ENCODE measurements around the gene SDE2.
"Not testable (repeated sequence)": the region's sequence is repeated elsewhere in the genome, so short reads cannot be mapped to it uniquely, and the experiment has no call there.

The SDE2 gene

DNA sequence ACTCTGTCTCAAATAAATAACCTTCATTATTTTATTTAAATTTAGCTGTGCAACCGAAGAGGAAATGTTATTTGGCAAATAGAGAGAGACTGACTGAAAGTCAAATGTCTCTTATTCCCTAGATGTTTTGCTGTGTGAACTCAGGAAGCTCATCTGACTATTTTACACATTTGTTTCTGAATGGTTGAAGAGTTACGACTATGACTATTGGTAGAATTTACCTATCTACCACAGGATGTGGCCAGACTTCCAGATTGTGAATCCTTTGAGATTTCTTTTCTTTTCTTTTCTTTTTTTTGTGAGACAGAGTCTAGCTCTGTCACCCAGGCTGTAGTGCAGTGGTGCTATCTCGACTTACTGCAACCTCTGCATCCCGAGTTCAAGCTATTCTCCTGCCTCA is 5.3 kb upstream of the SDE2 start:
- DNase-seq, result no peak

DNA sequence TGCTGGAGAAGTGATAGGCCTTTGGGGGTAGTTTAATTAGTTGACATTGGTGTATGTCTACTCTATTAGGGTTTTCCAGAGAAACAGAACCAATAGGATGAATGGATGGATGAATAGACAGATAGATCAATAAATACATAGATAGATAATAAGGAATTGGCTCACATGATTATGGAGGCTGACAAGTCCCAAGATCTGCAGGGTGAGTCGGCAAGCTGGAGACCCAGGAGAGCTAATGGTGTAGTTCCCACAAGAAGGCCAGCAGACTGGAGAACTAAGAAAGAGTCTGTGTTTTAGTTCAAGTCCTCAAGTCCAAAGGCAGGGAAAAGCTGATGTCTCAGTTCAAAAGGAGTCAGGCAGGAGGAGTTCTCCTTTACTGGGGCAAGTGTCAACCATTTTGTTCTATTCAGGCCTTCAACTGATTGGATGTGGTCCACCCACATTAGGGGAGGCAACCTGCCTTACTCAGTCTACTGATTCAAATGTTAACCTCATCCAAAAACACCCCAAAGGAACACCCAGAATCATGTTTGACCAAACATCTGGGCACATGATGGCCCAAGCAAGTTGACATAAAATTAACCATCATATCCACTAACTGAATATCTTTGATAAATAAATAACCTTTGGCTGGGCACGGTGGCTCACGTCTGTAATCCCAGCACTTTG is 4.5 kb upstream of the SDE2 start:
- DNase-seq, result no peak

DNA sequence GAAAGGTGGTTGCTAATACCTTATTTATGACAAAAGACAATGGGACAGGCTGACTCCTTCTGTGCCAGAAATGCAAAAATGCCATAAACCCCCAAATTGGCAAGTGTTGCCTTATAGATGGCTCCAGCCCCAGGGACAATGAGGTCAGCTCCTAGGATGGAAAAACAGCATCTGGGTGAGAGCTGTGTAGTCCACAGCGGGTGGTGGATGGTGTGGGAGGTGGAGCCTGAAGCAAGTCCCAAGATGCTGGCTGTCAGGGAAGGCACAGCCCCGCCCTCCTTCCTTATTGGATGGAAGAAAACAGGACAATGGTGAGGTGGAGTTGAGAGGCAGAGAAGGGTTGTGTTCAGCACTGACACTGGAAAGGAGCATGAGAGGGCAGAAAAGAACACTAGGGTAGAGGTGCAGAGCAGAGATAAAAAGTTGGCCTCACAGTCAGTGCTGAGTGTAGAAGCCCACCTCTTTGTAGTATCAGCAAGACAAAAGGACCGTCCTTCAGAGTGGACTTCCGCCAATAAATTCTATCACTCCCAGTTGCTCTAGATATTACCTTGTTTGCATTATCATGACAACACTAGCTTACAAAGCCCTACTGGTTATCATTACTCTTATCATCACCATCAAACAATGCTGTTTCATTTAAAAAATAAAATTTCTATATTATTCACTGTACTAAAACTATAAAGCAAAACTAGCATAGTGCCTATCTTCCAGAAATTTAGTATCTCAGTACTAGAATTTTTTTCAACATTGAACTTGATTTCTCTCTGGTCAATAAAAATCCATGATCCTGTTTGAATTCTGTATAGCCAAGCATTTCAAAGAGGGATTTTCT is 3.7 kb upstream of the SDE2 start:
- peak in 1 of 2 experiments; percentile 16 for DNase-seq

DNA sequence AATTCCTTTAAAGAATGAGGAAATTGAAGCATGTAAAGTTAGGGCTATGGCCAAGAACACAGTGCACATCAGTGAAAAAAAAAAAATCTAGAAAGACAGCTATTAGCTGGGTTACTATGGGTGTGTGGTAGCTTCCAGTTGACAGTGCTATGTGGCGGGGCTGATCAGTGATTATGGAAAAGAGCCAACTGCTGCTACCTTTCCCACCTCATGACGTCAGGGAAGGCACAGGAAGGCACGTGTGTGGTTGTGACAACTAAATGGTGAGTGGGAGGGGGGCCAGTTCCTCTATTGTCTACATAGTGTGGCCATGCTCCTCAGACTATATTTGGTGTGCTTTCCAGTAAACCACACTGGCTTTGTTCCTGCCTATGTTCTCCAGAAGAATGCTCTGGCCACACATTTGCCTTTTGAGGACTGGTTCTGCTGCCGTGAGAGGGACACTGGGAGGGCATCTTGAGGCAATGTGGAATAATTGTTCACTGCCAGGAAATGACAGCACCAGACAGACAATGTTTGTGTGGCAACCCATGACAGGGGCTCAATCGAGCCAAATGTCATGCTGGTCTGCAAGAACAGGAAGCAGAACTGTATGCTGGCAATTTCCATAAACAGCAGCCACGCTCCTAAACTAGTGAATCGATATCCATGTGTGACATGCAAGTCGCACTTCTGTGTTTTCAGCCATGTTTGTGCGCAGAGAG is 3.0 kb upstream of the SDE2 start:
- no peak for DNase-seq

DNA sequence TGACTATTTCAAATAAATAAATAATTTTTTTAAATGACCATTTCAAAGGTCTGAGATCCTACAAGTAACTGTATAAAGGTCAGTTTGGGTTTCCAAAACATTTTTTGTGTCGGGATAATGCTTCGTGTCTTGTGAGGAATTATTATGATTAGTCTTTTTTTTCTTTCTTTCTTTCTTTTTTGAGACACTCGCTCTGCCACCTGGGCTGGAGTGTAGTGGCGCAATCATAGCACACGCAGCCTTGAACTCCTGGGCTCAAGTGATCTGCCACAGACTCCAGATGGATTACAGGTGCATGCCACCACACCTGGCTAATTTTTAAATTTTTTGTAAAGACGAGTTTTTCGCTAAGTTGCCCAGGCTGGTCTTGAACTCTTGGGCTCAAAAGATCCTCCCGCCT is 1.9 kb upstream of the SDE2 start:
- DNase-seq, result no peak

DNA sequence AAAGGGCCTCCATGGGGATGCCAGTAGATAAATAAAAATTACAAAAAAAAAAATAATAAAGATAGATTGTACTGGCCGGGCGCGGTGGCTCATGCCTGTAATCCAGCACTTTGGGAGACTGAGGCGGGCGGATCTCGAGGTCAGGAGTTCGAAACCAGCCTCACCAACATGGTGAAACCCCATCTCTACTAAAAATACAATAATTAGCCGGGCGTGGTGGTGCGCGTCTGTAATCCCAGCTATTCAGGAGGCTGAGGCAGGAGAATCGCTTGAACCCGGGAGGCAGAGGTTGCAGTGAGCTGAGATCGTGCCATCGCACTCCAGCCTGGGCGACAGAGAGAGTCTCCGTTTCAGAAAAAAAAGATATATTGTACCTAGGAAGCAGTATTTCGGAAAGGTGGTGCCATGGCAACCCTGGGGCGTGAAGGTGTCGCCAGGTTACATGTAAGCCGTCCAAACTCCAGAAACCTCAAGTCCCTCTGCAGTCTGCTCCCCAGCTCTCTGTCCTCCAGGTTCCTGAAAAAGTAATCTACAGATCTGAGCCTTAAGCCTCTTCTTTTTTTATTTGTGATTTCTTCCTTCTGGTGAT is 1.4 kb upstream of the SDE2 start:
- not testable (repeated sequence) for DNase-seq

DNA sequence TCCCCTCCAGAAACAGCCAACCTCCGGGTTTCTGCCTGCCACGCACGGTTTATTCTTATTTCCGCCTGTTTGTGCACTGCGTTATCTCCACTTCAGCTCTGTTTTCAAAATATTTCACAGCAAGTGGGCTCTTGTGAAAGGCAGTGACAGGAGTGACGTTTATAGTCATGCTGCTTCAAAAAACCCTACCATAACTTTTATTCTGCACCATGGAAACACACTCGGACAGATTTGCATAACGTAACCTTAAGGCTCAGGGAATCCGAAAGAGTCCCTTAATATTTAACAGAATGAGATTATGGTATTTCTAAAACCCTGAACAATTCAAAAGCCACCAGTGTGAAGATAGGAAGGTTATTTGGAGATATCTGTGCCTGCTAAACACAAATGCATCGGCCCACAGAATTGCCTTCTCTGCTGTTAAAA is 782 bp upstream of the SDE2 start:
- DNase-seq, result no peak

DNA sequence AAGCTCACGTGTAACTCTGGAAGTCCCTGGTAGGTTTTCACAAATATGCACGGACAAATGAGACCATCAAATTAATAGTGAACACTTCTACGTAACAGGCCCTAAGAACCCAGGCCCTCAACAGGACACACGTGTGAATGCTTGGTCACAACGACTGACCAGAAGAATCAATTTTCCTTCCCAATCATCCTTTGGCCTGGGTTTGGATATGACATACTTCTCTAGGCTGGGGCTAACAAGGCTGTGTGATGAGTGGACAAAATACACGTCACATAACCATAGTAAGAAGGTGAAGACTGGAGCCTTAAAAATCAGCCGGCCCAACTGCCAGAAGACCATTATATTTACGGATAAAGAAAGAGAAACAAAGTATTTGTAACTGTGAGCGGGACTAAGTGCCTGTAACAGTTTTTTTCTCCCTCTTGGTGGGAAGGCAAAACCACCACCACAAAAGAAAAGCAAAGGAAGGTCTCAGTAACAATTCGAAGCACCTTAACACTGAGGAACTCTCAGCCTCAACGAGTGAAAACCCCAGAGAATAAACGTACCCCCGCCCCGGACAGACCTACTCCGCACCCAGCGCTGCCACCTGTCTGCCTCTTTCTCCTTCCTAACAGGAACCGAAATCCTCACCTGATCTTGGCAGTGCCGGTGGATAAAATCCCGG is 450 bp downstream of the SDE2 start:
- DNase-seq, result no peak

DNA sequence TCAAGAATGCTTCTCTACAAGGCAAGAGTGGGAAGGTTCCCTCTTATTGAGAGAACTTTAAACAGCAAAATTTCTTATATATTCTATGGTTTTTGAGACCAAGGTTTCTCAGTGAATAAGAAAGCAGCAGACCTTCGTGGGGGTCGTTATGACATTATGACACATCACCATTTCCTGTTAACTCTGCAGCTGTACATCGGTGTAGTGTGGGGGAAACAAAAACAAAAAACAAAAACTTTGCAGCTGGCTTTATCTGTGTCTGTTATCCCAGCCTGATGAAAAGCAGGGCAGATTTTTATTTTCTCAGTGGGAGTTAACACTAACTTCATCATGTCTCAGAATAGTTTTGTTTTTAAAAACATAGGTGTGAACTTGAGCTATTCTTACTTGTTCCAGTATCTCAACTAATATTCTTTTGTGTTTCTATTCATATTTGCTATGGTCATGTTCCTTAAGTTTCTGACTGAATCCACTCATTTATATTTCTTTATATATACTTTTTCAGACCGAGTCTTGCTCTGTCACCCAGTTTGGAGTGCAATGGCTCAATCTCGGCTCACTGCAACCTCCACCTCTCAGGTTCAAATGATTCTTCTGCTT is 2.1 kb downstream of the SDE2 start:
- DNase-seq, result no peak

DNA sequence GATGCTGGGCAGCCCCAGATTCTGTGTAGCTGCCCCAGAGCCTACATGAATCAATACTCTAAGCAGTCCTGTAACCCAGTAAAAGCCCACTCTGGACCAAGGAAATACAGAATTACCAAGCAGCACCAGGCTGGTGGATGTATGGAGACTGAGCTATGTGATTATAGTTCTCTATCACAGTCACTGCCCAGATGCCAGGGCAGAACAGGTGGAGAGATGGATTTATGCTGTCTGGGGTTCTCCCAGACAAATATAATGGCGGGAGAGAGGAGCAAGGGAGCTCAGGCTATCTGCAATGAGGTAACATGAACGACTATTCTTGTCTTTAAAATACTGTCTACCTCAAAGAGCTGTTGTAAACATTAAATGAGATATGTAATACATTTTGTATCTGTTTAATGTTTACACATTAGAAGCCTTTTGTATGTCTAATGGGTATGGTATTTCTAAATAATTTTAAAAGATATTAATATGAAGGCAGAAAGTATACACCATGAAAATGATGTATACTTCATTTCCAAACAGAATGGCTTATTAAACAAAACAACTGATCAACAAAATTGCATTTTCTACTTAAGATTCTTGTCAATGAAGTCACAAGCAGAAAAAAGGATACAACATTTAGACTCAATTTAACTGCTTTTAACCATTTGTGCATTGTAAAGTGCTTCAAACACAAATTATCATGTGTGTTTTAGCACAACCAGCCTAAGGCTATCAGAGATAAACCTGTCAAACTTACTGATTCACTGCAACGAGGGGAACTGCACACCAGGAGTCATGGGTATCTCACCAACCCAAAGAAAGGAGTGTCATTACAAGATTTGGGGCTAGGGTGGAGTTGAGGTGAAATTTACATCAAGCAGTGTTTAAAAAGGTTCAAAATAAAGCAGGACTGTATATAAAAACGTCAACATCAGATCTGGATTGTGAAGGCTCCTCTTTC is 3.0 kb downstream of the SDE2 start:
- no peak for DNase-seq

DNA sequence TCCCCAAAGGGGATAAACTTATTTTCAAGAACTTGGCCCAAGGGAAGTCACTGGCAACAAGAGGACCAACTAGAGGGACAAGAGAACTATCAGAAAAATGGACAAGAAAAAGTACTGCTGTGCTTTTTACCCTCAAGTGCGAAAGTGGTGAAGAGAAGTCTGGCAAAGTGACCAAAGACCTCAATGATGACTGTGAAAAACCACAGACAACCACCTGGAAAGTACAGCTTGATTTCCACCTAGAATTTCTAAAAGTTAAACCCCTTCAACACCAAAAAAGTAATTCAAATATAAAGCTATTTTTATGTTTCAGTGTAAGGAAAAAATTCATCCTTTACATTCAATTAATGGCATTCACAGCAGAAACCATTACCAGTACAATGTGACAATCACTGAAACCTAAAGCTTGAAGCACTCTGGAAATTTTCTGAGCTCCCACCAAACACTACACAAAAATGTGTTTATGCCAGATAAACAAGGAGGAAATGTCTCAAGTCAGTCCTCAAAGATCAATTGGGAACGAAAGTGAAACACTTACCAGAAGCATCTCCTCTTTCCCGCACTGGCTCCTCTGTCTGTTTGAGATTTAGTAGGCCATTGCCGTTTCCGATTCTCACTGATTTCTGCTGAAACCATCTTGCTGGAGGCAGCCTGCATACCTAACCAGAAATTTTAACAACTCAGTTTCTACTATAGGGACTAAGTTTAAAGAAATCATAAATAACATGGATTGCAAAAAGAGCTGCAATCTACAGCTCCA is 8.3 kb downstream of the SDE2 start:
- DNase-seq, result no peak

DNA sequence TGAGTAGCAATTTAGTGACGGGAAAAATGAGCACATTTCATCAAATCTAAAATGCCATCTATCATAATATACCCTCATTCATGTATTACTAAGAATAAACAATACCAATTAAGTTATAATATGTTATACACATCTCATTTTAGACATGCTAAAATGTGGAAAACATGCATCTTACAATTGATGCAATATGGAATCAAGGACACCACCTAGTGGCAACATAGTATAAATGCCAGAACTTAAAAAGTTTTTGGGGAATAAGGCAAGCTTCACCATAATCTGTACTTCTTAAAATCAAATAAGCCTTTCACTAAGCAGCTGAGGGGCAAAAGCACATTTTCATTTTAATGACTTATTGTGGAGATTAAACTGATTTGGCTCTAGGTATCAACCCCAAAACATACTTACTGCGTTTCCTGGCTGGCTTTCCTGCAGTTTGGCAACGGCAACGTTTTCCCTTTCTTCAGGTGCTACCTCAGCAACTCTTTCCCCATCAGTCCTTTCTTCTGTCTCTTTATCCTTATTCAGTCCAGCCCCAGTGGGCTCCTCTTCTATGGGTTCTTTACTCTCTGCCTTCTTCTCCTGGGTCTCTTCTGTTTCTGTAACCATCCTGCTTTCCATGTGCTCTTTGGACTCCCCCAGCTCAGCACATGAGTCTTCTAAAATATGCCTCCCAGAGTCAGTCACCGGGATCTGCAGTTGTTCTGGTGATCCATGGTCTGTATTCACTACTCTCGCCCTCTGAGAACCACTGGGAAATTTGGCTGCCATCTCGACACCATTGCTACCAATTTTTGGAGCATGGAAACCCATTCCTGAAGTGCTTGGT is 11.4 kb downstream of the SDE2 start:
- DNase-seq, result no peak

DNA sequence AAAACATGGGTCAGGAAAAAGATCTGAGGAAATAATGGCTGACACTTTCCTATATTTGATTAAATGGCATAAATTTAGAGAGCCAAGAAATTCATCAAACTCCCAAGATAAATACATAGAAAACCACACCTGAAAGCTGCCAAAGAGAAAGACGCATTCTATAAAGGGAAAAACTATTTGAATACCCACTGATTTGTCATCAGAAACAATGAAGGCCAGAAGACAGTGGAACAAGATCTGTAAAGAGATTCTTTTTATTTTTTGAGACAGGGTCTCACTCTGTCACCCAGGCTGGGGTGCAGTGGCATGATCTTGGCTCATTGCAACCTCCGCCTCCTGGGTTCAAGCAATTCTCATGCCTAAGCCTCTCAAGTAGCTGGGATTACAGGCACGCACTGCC is 17.4 kb downstream of the SDE2 start:
- DNase-seq, result no peak

DNA sequence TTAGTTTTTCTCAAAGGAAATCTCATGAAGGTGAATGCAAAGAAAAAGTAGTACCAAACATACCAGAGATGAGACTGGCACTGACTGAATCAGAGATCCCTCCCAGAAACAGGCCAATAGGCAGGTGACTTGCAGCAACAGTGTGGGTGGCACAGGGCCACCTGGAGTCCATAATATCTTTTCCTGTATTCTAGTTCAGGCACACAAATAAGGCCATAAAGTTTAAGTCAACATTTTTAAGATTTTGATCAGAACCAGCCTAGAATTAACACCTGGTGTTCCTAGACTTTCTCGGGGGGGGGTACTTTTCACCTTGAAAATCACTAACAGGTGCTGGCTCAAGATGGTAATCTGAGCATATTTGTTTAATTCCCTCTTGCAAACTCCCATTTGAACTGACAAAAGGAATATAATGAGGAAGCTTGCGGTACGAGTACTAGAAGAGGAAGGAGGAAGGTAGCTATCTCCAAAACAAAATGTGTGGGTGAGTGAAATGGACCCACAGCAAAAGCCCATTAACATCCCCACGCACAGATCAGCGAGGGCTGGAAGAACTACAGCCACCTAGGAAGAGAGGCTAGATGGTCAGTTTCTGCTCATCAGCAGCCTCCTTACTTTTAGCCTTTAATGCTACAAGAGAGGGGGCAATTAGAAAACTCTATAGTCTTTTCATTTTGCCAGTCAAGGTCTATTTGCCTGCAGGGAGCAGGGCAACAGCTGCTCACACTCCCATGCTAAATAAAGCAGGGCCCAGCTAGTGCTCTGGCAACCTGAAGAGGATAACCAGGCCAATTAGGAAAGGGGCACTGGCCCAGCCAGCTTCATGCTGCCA is 18.9 kb downstream of the SDE2 start:
- no peak for DNase-seq

DNA sequence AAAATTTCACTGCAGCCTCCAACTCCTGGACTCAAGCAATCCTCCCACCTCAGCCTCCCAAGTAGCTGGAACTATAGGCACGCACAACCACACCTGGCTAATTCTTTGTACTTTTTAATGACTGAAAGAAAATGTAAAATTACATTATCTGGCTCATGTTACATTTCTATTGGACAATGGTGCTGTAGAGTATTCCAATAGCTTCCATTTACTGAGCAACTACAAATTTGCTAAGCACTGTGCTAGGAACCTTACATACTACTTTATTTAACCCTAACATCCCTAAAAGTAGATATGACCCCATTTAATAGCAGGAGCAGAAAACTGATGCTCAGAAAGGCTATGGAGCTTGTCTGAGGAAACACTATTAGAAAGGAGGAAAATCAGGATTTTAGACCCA is 19.7 kb downstream of the SDE2 start:
- DNase-seq, result no peak

DNA sequence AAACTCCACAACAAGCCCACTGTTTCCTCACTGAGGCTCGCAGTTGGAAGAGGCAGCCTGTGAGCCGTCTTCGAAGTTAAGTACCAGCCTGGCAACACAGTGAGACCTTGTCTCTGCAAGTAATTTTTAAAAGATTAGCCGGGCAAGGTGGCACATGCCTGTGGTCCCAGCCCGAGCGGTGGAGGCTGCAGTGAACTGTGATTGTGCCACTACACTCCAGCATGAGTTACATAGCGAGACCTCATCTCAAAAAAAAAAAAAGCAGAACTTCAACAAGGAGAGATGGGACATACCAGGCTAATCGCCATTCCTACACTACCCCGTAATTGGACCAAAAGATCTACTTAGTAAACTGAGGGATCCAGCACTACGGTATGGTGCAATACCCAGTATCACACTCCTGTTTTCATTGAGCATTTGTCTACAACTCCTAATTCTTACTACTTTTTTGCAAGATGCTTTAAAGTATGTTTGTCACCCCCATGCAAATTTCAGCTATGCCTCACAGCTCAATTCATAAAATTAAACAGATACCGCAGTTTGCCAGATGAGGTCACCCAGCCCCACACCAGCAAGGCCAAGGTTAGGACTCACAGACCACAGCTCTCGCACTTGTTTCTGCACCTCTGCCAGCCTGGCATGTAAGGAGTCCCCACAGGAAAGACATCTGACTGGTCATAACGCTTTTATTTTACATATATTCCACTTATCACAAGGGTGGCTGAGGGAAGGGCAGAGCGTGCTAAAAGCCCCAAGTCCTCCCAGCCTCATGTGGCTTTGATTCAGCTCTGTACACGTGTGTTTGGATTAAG is 21.0 kb downstream of the SDE2 start:
- DNase-seq, result no peak

DNA sequence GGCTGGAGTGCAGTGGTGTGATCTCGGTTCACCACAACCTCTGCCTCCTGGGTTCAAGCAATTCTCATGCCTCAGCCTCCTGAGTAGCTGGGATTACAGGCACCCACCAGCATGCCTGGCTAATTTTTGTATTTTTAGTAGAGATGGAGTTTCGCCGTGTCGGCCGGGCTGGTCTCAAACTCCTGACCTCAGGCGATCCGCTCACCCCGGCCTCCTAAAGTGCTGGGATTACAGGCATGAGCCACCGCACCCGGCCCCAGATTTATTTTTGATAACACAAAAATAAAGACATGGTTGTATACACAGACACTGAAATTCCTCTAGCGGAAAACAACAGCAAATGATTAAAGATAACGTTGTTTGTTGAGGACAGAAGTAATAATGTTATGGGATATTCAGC is 24.0 kb downstream of the SDE2 start:
- DNase-seq, result not testable (repeated sequence)

DNA sequence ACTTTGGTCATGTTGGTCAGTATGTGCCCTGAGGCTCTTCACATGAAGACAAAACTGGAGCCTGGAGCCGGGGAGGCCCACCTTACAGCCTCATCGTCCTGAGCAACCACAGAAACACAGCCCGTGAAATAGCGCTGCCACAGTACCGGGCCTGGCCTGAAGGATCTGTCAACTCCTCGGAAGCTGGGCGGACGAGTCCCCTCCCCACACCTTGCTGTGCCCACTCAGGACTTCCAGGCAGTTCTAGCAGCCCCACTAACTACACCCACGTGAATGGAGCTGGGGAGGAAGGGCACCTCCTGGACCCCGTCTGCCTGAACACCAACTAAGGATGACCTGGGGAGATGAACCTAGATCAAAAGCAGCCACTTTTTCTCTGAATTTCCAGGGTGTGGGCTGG is 24.7 kb downstream of the SDE2 start:
- DNase-seq, result no peak
